PC-9 (cell line): ENCODE results near the gene ST8SIA6. TPM values are rescaled to one million over a fixed set of nuclear protein-coding genes. Genes with fewer than 3 reads are reported as not detected.

ENCODE experiments used
- BruUV-seq: library from RNA; stranded (reverse); fragments of 400-500 nt; replicated peaks from 2 replicates; lab custom pipeline; 2021; lab: Mats Ljungman, UMichigan
- CTCF ChIA-PET: fragments of 300-600 bp; sonication (Branson Sonifier 250); formaldehyde crosslinking; loops from one replicate; lab custom pipeline; 2022; ENCODE audit warnings: antibody characterized with exemption; lab: Charles Lee
- POLR2A ChIA-PET: fragments of 300-600 bp; sonication (Branson Sonifier 250); formaldehyde crosslinking; loops from one replicate; lab custom pipeline; 2022; ENCODE audit warnings: antibody characterized with exemption; ENCODE audit not compliant: unreplicated experiment; lab: Charles Lee
- DNase-seq, 2 experiments: peaks; one replicate each; pipeline versions ENCODE4 v3.0.0 to v3.0.0-alpha.2; 2015 to 2022; ENCODE audit warnings: mixed read lengths in 1 of 2
- H2AFZ ChIP-seq: fragments of 200-600 bp; sonication (generic); 2 replicates; pipeline ENCODE4 v1.8.1; 2017; ENCODE audit warnings: antibody characterized with exemption
- H3F3A ChIP-seq: fragments of 200-600 bp; sonication (generic); 2 replicates; pipeline ENCODE4 v1.8.1; 2017; ENCODE audit warnings: antibody characterized with exemption, mild to moderate bottlenecking, low read depth; ENCODE audit not compliant: insufficient read depth
- H3K27ac ChIP-seq: fragments of 200-600 bp; sonication (generic); 2 replicates; pipeline ENCODE4 v1.6.1; 2016; ENCODE audit warnings: mixed run types
- H3K27me3 ChIP-seq: fragments of 200-600 bp; sonication (generic); 2 replicates; pipeline ENCODE4 v1.6.1; 2016; ENCODE audit warnings: low read depth, mixed run types; ENCODE audit not compliant: insufficient read depth
- H3K36me3 ChIP-seq: fragments of 200-600 bp; sonication (generic); 2 replicates; pipeline ENCODE4 v1.6.1; 2016; ENCODE audit warnings: low read depth, mixed run types
- H3K4me1 ChIP-seq: fragments of 200-600 bp; sonication (generic); replicated peaks from 2 replicates; pipeline ENCODE4 v1.6.1; 2016; ENCODE audit warnings: mixed run types; ENCODE audit not compliant: insufficient read depth
- H3K4me2 ChIP-seq: fragments of 200-600 bp; sonication (generic); 2 replicates; pipeline ENCODE4 v1.6.1; 2017; ENCODE audit warnings: mixed run types
- H3K4me3 ChIP-seq: fragments of 200-600 bp; sonication (generic); 2 replicates; pipeline ENCODE4 v1.6.1; 2016; ENCODE audit warnings: mixed run types
- H3K79me2 ChIP-seq: fragments of 200-600 bp; sonication (generic); 2 replicates; pipeline ENCODE4 v1.6.1; 2017; ENCODE audit warnings: low read depth, mixed run types
- H3K9me2 ChIP-seq: fragments of 200-600 bp; sonication (generic); 2 replicates; pipeline ENCODE4 v1.8.1; 2017; ENCODE audit warnings: mild to moderate bottlenecking; ENCODE audit not compliant: insufficient read depth
- H3K9me3 ChIP-seq: fragments of 200-600 bp; sonication (generic); 2 replicates; pipeline ENCODE4 v1.8.1; 2016; ENCODE audit warnings: low read depth; ENCODE audit not compliant: insufficient read depth
- H4K20me1 ChIP-seq: fragments of 200-600 bp; sonication (generic); 2 replicates; pipeline ENCODE4 v1.8.1; 2017; ENCODE audit not compliant: insufficient read depth
- CTCF ChIP-seq: fragments of 200-600 bp; sonication (generic); conservative IDR thresholded peaks from 2 replicates; pipeline ENCODE4 v1.6.1; 2017; ENCODE audit warnings: mixed run types, antibody characterized with exemption, mild to moderate bottlenecking, moderate library complexity
- EZH2 ChIP-seq: fragments of 200-600 bp; sonication (generic); IDR thresholded peaks from 2 replicates; pipeline ENCODE4 v1.8.0; 2017; ENCODE audit warnings: antibody characterized with exemption, low read depth
- intact Hi-C: fragments of 100-400 bp; cut with micrococcal nuclease; formaldehyde crosslinking; loops from one replicate; pipeline ENCODE4 v1.10.0; 2022; ENCODE audit not compliant: unreplicated experiment
- total RNA-seq: library from RNA; stranded (reverse); gene quantifications from 2 replicates; pipeline ENCODE4 v1.2.3, GENCODE V29; 2021

Gene ST8SIA6
- total RNA-seq, 1 experiment from 2014 or later = 2.1 TPM

GRCh38 chr10:17415046-17415658, 39.2 kb downstream of the ST8SIA6 start:
- intact Hi-C loops = no loop called here
- Histone ChIP-seq H4K20me1 (no peaks in the 10 kb centered on the region), H3K36me3 (no peaks in the 10 kb centered on the region), H3K4me3 (no peak overlapping the region), H3K9me3 (no peaks in the 10 kb centered on the region), H3K79me2 (no peaks in the 10 kb centered on the region), H3K4me1 (no peaks in the 10 kb centered on the region), H3K4me2 (no peak overlapping the region), H2AFZ (no peak overlapping the region), H3K27me3 (no peaks in the 10 kb centered on the region), H3K27ac (no peak overlapping the region), H3F3A (no peaks in the 10 kb centered on the region), H3K9me2 (no peaks in the 10 kb centered on the region; the same call in 1 of the 2 replicates)
- DNase-seq = no peak
- TF ChIP-seq EZH2 = no peak
- TF ChIP-seq CTCF = no peak
- POLR2A ChIA-PET = no interaction called here
- BruUV-seq = no TSS peak
- CTCF ChIA-PET = interaction anchor here (0.6 kb wide), 1 partner anchor 572 kb away, joined by 3 read pairs; no protein-coding TSS in a partner anchor

GRCh38 chr10:17414484-17414883, 39.9 kb downstream of the ST8SIA6 start:
- Histone ChIP-seq H3K27me3 (no peaks in the 10 kb centered on the region), H4K20me1 (no peaks in the 10 kb centered on the region), H3K4me1 (no peaks in the 10 kb centered on the region), H3K36me3 (no peaks in the 10 kb centered on the region), H3K9me2 (no peaks in the 10 kb centered on the region; the same call in 1 of the 2 replicates), H3F3A (no peaks in the 10 kb centered on the region), H3K4me2 (no peak overlapping the region), H2AFZ (no peak overlapping the region), H3K27ac (no peak overlapping the region), H3K4me3 (no peak overlapping the region), H3K79me2 (no peaks in the 10 kb centered on the region), H3K9me3 (no peaks in the 10 kb centered on the region)
- TF ChIP-seq EZH2 (no peak), CTCF (no peak)
- intact Hi-C loops = no loop called here
- ChIA-PET CTCF (no interaction called here), POLR2A (no interaction called here)
- DNase-seq = no peak
- BruUV-seq = no TSS peak

GRCh38 chr10:17413876-17414275, 40.5 kb downstream of the ST8SIA6 start:
- Histone ChIP-seq H3F3A (no peaks in the 10 kb centered on the region), H3K27me3 (no peaks in the 10 kb centered on the region), H3K4me2 (no peak overlapping the region), H3K4me3 (no peak overlapping the region), H3K4me1 (no peaks in the 10 kb centered on the region), H3K27ac (no peak overlapping the region), H3K9me3 (no peaks in the 10 kb centered on the region), H3K79me2 (no peaks in the 10 kb centered on the region), H2AFZ (no peak overlapping the region), H3K36me3 (no peaks in the 10 kb centered on the region), H3K9me2 (no peaks in the 10 kb centered on the region; the same call in 1 of the 2 replicates), H4K20me1 (no peaks in the 10 kb centered on the region)
- intact Hi-C loops = no loop called here
- no peak for DNase-seq
- BruUV-seq = no TSS peak
- CTCF ChIA-PET = no interaction called here
- POLR2A ChIA-PET = no interaction called here
- TF ChIP-seq EZH2 (no peak), CTCF (no peak)
